ENCODE results near the gene UPB1.
"Not testable (repeated sequence)": the region's sequence is repeated elsewhere in the genome, so short reads cannot be mapped to it uniquely, and the experiment has no call there.

The UPB1 gene

DNA sequence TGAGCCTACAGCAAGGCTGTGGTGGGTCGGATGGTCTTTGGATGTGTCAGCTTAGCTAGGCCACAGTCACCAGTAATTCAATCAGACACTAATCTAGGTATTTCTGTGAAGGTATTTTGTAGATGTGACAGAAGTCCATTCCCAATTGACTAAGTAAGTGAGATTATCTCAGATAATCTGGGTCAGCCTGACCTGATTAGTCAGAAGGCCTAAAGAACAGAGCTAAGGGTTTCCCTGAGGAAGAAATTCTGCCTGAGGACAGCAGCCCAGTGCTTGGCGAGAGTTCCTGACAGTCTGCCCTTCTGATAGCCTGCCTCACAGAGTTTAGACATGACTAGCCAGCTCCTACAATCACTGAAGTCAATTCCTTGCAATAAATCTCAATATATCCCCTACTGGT lies 31.1 kb downstream of the UPB1 start:
- no peak for DNase-seq (ENCODE audit: low read depth)
- H3K4me3 ChIP-seq (ENCODE audit: low read length), result no peak overlapping the region
- TF ChIP-seq, protein P1, sequence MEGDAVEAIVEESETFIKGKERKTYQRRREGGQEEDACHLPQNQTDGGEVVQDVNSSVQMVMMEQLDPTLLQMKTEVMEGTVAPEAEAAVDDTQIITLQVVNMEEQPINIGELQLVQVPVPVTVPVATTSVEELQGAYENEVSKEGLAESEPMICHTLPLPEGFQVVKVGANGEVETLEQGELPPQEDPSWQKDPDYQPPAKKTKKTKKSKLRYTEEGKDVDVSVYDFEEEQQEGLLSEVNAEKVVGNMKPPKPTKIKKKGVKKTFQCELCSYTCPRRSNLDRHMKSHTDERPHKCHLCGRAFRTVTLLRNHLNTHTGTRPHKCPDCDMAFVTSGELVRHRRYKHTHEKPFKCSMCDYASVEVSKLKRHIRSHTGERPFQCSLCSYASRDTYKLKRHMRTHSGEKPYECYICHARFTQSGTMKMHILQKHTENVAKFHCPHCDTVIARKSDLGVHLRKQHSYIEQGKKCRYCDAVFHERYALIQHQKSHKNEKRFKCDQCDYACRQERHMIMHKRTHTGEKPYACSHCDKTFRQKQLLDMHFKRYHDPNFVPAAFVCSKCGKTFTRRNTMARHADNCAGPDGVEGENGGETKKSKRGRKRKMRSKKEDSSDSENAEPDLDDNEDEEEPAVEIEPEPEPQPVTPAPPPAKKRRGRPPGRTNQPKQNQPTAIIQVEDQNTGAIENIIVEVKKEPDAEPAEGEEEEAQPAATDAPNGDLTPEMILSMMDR (conservative IDR thresholded peaks at IDR 0.05; ENCODE audit: low read length), result no peak

DNA sequence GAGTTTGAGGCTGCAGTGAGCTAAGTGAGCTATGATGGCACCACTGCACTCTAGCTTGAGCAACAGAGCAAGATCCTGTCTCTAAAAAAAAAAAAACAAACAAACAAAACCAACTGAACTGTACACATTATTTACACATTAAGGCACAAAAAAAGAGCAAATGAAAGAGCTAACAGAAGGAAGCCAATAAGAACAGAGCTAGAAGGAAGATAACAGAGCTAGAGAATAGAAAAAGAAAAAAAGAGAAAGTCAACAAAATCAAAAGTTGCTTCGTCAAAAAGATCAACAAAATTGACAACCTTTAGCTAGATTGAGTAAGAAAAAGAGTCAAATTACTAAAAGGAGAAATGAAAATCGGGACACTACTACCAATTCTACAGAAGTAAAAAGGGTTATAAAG lies 34.8 kb downstream of the UPB1 start:
- no peak for DNase-seq (ENCODE audit: low read depth)
- TF ChIP-seq, protein P1 (conservative IDR thresholded peaks at IDR 0.05; ENCODE audit: low read length), result no peak
- H3K4me3 ChIP-seq (ENCODE audit: low read length), result no peak overlapping the region

DNA sequence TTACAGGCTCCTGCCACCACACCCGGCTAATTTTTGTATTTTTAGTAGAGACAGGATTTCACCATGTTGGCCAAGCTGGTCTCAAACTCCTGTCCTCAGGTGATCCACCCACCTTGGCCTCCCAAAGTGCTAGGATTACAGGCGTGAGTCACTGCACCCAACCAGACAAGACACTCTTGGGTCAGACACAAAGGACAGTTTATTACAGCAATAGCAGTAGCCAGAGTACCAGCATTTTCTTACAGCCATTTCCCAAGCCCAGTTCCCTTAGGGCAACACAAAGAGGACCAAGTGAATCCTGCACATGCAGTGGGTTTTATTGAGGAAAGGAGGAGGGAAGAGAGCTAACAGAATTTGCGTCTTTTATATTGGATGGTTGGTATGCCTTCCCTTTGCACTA lies 35.8 kb downstream of the UPB1 start:
- not testable (repeated sequence) for DNase-seq (ENCODE audit: low read depth); H3K4me3 ChIP-seq (ENCODE audit: low read length)

DNA sequence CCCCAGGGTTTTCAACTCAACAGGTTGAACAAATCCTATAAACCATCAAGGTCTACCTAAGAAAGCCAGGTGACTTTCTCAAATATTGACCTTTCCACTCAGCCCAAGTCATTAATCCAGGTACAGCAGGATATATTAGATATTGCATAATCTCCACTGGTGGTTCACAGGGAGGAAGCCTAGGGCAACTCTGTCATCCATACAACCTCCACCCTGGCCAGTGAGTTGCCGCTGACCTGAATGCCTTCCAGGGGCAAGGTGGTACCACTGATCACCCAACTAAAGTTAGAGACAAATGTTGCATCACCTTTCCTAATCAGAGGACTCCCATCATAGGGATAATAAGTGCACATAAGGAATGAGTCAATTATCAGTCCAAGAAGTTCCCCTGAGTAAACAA lies 36.9 kb downstream of the UPB1 start:
- TF ChIP-seq, protein P1 (conservative IDR thresholded peaks at IDR 0.05; ENCODE audit: low read length), result no peak
- DNase-seq (ENCODE audit: low read depth), result no peak
- no peak overlapping the region for H3K4me3 ChIP-seq (ENCODE audit: low read length)

DNA sequence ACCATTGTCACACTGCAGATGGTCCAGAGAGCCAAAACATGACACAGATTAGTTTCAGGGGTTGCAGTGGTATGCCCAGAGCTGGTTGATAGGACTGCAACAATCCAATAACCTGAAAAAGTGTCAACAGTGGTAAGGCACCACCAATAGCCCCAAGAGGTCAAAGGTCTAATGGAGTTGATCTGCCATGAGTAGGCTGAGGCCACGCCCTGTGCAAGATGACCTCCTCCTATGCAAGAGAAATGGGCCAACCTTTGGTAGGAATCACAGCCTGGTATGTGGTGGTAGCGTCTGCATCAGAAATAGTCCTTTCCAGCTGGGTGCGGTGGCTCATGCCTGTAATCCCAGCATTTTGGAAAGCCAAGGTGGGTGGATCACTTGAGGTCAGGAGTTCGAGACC lies 40.2 kb downstream of the UPB1 start:
- H3K4me3 ChIP-seq (ENCODE audit: low read length), result no peak overlapping the region
- TF ChIP-seq, protein P1 (conservative IDR thresholded peaks at IDR 0.05; ENCODE audit: low read length), result no peak
- DNase-seq (ENCODE audit: low read depth), result no peak

DNA sequence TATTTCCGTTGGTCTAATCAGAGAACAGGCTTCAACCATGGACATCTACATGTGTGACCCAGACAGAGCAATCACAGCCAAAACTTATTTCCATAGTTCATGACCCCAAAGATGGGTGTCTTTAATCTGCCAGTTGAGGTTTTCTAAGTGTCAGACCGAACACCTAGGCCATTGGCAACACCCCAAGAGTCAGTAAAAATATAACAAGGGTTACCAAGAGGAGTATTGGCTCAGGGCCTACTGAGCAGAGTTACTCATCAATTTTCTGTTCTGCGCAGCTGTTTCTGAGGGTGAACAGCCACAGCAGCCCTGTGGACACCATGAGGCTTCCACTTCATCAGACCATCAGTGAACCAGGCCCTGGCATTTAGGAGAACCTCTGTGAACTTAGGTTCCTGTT lies 41.0 kb downstream of the UPB1 start:
- TF ChIP-seq, protein P1 (conservative IDR thresholded peaks at IDR 0.05; ENCODE audit: low read length), result no peak
- H3K4me3 ChIP-seq (ENCODE audit: low read length), result no peak overlapping the region
- no peak for DNase-seq (ENCODE audit: low read depth)

DNA sequence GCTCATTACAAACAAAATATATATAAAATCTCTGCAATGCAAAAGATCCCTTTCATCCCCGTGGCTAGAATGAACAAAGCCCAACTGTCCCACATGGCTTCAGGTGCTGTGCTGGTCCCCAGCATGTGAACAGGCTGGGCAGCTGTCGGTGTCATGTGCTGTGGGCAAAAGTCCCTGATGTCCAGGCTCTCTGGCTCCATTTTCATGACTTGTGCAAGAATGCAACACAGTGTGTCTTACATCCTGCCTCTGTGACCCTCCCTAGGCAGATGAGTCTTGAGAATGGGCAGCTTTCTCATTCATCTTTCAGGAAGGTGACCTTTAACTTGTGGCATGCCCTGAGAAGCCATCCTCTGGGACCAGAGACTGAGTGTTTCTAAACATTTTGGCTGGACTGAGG lies 45.3 kb downstream of the UPB1 start:
- no peak overlapping the region for H3K4me3 ChIP-seq (ENCODE audit: low read length)
- DNase-seq (ENCODE audit: low read depth), result no peak
- TF ChIP-seq, protein P1 (conservative IDR thresholded peaks at IDR 0.05; ENCODE audit: low read length), result no peak
